ENCODE measurements around the gene PEAK1. TPM values are rescaled to one million over a fixed set of nuclear protein-coding genes. Genes with fewer than 3 reads are reported as not detected.

PEAK1 gene
- total RNA-seq, 1 experiment from 2014 or later, result 21.2 TPM

DNA sequence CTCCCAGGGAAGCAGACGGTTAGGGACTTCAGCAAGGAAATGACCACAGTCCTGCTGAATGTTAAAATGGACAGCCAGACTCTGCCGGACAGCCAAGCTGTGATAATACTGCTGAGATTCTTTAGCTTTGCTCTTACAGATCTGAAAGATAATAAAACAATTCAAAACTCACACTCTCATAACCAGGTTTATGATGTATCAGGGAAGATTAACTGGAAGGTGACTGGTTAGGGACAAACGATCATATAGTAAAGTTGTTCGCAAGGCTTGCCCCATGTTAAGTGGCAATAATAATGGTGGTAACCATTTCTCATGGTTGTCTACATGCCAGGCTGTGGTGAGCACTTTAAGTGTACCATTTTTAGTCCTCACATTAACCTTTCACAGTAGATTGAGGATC is 304.7 kb downstream of the PEAK1 start:
- no peak overlapping the region for H3K27ac ChIP-seq (ENCODE audit: insufficient read length, low read depth, low read length)
- no peaks in the 10 kb centered on the region for H3K9me3 Mint-ChIP-seq
- no peak for DNase-seq

More for the DNA sequence above, 304.7 kb downstream of the PEAK1 start:
- Histone ChIP-seq H3K23ac (ENCODE audit: insufficient read length, low read depth, low read length) (no peak overlapping the region), H4K20me1 (ENCODE audit: control insufficient read depth, insufficient read depth, insufficient read length) (no peaks in the 10 kb centered on the region), H3K56ac (ENCODE audit: insufficient read length, low read depth, low read length) (no peak overlapping the region), H2AK5ac (ENCODE audit: insufficient read length, low read length) (no peak overlapping the region), H3K9me3 (ENCODE audit: control insufficient read depth, low read depth, low read length) (no peaks in the 10 kb centered on the region), H3K4ac (ENCODE audit: low read depth, low read length) (no peak overlapping the region), H2AFZ (ENCODE audit: low read length) (no peak overlapping the region), H3K4me1 (ENCODE audit: insufficient read depth, low read length) (peaks cover 6% of the 10 kb centered on the region), H3K27me3 (ENCODE audit: insufficient read depth, low read length) (no peaks in the 10 kb centered on the region), H3K9ac (ENCODE audit: extremely low read depth, insufficient read length, low read length) (no peak overlapping the region), H2BK12ac (ENCODE audit: insufficient read length, low read depth, low read length) (no peak overlapping the region), H3K18ac (ENCODE audit: insufficient read length, low read depth, low read length) (no peak overlapping the region), H2BK20ac (ENCODE audit: low read depth, low read length, poor library complexity, severe bottlenecking) (no peak overlapping the region), H3K14ac (ENCODE audit: insufficient read depth, low read length) (no peak overlapping the region), H4K8ac (replicated peaks; ENCODE audit: insufficient read length, low read depth, low read length) (no peak overlapping the region), H3K79me2 (ENCODE audit: insufficient read depth, low read length) (no peaks in the 10 kb centered on the region), H2BK15ac (ENCODE audit: low read depth, low read length) (no peak overlapping the region), H4K91ac (ENCODE audit: insufficient read length, low read depth, low read length) (no peak overlapping the region), H2BK120ac (ENCODE audit: low read depth, low read length, poor library complexity, severe bottlenecking) (no peak overlapping the region), H3K23me2 (ENCODE audit: insufficient read length, low read depth, low read length, poor library complexity, severe bottlenecking) (no peaks in the 10 kb centered on the region), H3K4me2 (ENCODE audit: insufficient read depth, insufficient read length, low read length) (no peak overlapping the region), H3K79me1 (ENCODE audit: insufficient read depth, low read depth, low read length, poor library complexity, severe bottlenecking) (no peaks in the 10 kb centered on the region), H3T11ph (ENCODE audit: low read length) (no peak overlapping the region), H4K5ac (ENCODE audit: insufficient read length, low read depth, low read length) (no peak overlapping the region), H2BK5ac (ENCODE audit: insufficient read length, low read length) (no peak overlapping the region)
- no CpG with 5 or more reads among the region's 4 CpGs for WGBS (ENCODE audit: extremely low coverage, insufficient read length, low lambda C conversion rate)
- H3K27me3 Mint-ChIP-seq (ENCODE audit: low read depth), result no peaks in the 10 kb centered on the region
- TF ChIP-seq, protein P1, sequence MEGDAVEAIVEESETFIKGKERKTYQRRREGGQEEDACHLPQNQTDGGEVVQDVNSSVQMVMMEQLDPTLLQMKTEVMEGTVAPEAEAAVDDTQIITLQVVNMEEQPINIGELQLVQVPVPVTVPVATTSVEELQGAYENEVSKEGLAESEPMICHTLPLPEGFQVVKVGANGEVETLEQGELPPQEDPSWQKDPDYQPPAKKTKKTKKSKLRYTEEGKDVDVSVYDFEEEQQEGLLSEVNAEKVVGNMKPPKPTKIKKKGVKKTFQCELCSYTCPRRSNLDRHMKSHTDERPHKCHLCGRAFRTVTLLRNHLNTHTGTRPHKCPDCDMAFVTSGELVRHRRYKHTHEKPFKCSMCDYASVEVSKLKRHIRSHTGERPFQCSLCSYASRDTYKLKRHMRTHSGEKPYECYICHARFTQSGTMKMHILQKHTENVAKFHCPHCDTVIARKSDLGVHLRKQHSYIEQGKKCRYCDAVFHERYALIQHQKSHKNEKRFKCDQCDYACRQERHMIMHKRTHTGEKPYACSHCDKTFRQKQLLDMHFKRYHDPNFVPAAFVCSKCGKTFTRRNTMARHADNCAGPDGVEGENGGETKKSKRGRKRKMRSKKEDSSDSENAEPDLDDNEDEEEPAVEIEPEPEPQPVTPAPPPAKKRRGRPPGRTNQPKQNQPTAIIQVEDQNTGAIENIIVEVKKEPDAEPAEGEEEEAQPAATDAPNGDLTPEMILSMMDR (conservative IDR thresholded peaks at IDR 0.05), result no peak
- H3K36me3 Mint-ChIP-seq (ENCODE audit: insufficient read depth in 1 of 3, low read depth in 3 of 3), result peaks cover 0 to 5% (median 2%) of the 10 kb centered on the region in 3 experiments; a peak in 3 of 7 replicates
- H3K27ac Mint-ChIP-seq, result no peak overlapping the region
- no peak overlapping the region for H3K4me3 Mint-ChIP-seq
- peaks cover 5 to 15% of the 10 kb centered on the region in 2 experiments for H3K4me1 Mint-ChIP-seq

Measured in H9 (cell line).